Stomach smooth muscle (tissue), 2 donors: ENCODE data around the gene DTNB.

ENCODE experiments used
- H3K27ac ChIP-seq: one replicate; pipeline ENCODE4 v1.7.0; 2013; ENCODE audit warnings: mild to moderate bottlenecking, low read length, inconsistent platforms
- H3K27me3 ChIP-seq, 2 donors: one replicate each; pipeline ENCODE4 v1.7.0; 2013; ENCODE audit warnings: low read length in 2 of 2; ENCODE audit not compliant: insufficient read depth in 2 of 2, control insufficient read depth in 1 of 2
- H3K36me3 ChIP-seq, 2 donors: one replicate each; pipeline ENCODE4 v1.7.0; 2013; ENCODE audit warnings: low read length in 2 of 2; ENCODE audit not compliant: control insufficient read depth in 2 of 2, insufficient read depth in 2 of 2
- H3K4me1 ChIP-seq: one replicate; pipeline ENCODE4 v1.7.0; 2013; ENCODE audit warnings: low read length; ENCODE audit not compliant: control insufficient read depth, insufficient read depth
- H3K4me3 ChIP-seq, 2 donors: one replicate each; pipeline ENCODE4 v1.7.0; 2013; ENCODE audit warnings: low read length in 2 of 2
- H3K9ac ChIP-seq, 2 donors: one replicate each; pipeline ENCODE4 v1.7.0; 2013; ENCODE audit warnings: low read length in 2 of 2, mild to moderate bottlenecking in 1 of 2
- H3K9me3 ChIP-seq, 2 donors: one replicate each; pipeline ENCODE4 v1.7.0; 2013; ENCODE audit warnings: low read length in 2 of 2; ENCODE audit not compliant: control insufficient read depth in 2 of 2
- donor health status: healthy.
- donor health status: Pancreatic carcinoma.

The DTNB gene

GRCh38 chr2:25701801-25702200, 28.4 kb upstream of the DTNB start:
- H3K27me3 ChIP-seq, result no peaks in the 10 kb centered on the region
- H3K36me3 ChIP-seq, result no peaks in the 10 kb centered on the region
- no peak overlapping the region for H3K27ac ChIP-seq
- no peak overlapping the region for H3K4me3 ChIP-seq
- no peaks in the 10 kb centered on the region for H3K9me3 ChIP-seq
- no peak overlapping the region for H3K9ac ChIP-seq
- peaks cover 4% of the 10 kb centered on the region for H3K4me1 ChIP-seq

GRCh38 chr2:25700221-25700660, 26.9 kb upstream of the DTNB start:
- no peak overlapping the region for H3K9ac ChIP-seq
- H3K27me3 ChIP-seq, result no peaks in the 10 kb centered on the region
- no peaks in the 10 kb centered on the region for H3K9me3 ChIP-seq
- H3K4me1 ChIP-seq, result peaks cover 4% of the 10 kb centered on the region
- no peak overlapping the region for H3K27ac ChIP-seq
- no peaks in the 10 kb centered on the region for H3K36me3 ChIP-seq
- no peak overlapping the region for H3K4me3 ChIP-seq

- no peak overlapping the region for H3K27ac ChIP-seq
- no peaks in the 10 kb centered on the region for H3K36me3 ChIP-seq
- H3K27me3 ChIP-seq, result no peaks in the 10 kb centered on the region
- H3K9ac ChIP-seq, result no peak overlapping the region
- H3K4me1 ChIP-seq, result peaks cover 4% of the 10 kb centered on the region
- no peak overlapping the region for H3K4me3 ChIP-seq
- H3K9me3 ChIP-seq, result no peaks in the 10 kb centered on the region
Measured at GRCh38 chr2:25699216-25699615, 25.8 kb upstream of the DTNB start.

GRCh38 chr2:25698752-25699151, 25.4 kb upstream of the DTNB start:
- Histone ChIP-seq H3K9me3 (no peaks in the 10 kb centered on the region), H3K27me3 (no peaks in the 10 kb centered on the region), H3K27ac (no peak overlapping the region), H3K9ac (no peak overlapping the region), H3K4me3 (no peak overlapping the region), H3K36me3 (no peaks in the 10 kb centered on the region), H3K4me1 (peaks cover 4% of the 10 kb centered on the region)

- peak overlapping the region in 1 of 2 donors; percentile 22 for H3K4me3 ChIP-seq
- peaks cover 4% of the 10 kb centered on the region for H3K4me1 ChIP-seq
- no peaks in the 10 kb centered on the region for H3K27me3 ChIP-seq
- H3K27ac ChIP-seq, result no peak overlapping the region
- no peaks in the 10 kb centered on the region for H3K36me3 ChIP-seq
- no peak overlapping the region for H3K9ac ChIP-seq
- no peaks in the 10 kb centered on the region for H3K9me3 ChIP-seq
Measured at GRCh38 chr2:25697559-25698341, 24.4 kb upstream of the DTNB start.

- Histone ChIP-seq H3K9ac (no peak overlapping the region), H3K27ac (no peak overlapping the region), H3K4me1 (peaks cover under 1% of the 10 kb centered on the region), H3K27me3 (no peaks in the 10 kb centered on the region), H3K4me3 (no peak overlapping the region), H3K9me3 (no peaks in the 10 kb centered on the region), H3K36me3 (no peaks in the 10 kb centered on the region)
Measured at GRCh38 chr2:25692737-25693445, 19.5 kb upstream of the DTNB start.

GRCh38 chr2:25692143-25692542, 18.8 kb upstream of the DTNB start:
- no peak overlapping the region for H3K9ac ChIP-seq
- no peak overlapping the region for H3K4me3 ChIP-seq
- H3K27ac ChIP-seq, result no peak overlapping the region
- H3K27me3 ChIP-seq, result no peaks in the 10 kb centered on the region
- no peaks in the 10 kb centered on the region for H3K4me1 ChIP-seq
- no peaks in the 10 kb centered on the region for H3K9me3 ChIP-seq
- H3K36me3 ChIP-seq, result no peaks in the 10 kb centered on the region

- Histone ChIP-seq H3K4me3 (no peak overlapping the region), H3K36me3 (no peaks in the 10 kb centered on the region), H3K27ac (no peak overlapping the region), H3K4me1 (no peaks in the 10 kb centered on the region), H3K9ac (no peak overlapping the region), H3K27me3 (no peaks in the 10 kb centered on the region), H3K9me3 (no peaks in the 10 kb centered on the region)
Measured at GRCh38 chr2:25690058-25690457, 16.7 kb upstream of the DTNB start.

GRCh38 chr2:25688236-25688635, 14.9 kb upstream of the DTNB start:
- H3K9me3 ChIP-seq, result no peaks in the 10 kb centered on the region
- no peak overlapping the region for H3K9ac ChIP-seq
- no peak overlapping the region for H3K27ac ChIP-seq
- H3K4me3 ChIP-seq, result no peak overlapping the region
- H3K4me1 ChIP-seq, result no peaks in the 10 kb centered on the region
- no peaks in the 10 kb centered on the region for H3K27me3 ChIP-seq
- no peaks in the 10 kb centered on the region for H3K36me3 ChIP-seq

- Histone ChIP-seq H3K9ac (no peak overlapping the region), H3K27ac (no peak overlapping the region), H3K36me3 (no peaks in the 10 kb centered on the region), H3K27me3 (no peaks in the 10 kb centered on the region), H3K4me3 (no peak overlapping the region), H3K4me1 (no peaks in the 10 kb centered on the region), H3K9me3 (no peaks in the 10 kb centered on the region)
Measured at GRCh38 chr2:25685741-25686140, 12.4 kb upstream of the DTNB start.
